Endodermal cell (in vitro differentiated cells): Measurements from ENCODE around the gene SFMBT2. TPM values are rescaled to one million over a fixed set of nuclear protein-coding genes. Genes with fewer than 3 reads are reported as not detected.

Source experiments
- DNase-seq: peaks from one replicate; pipeline ENCODE4 v3.0.0-alpha.2; 2017
- H3K27ac ChIP-seq: 2 replicates; pipeline ENCODE4 v1.5.1; 2013; ENCODE audit warnings: mild to moderate bottlenecking, low read depth, low read length, moderate library complexity
- H3K27me3 ChIP-seq: 2 replicates; pipeline ENCODE4 v1.6.1; 2013; ENCODE audit warnings: mild to moderate bottlenecking, low read length, moderate library complexity; ENCODE audit not compliant: insufficient read depth, control insufficient read depth, poor library complexity, severe bottlenecking
- H3K36me3 ChIP-seq: 2 replicates; pipeline ENCODE4 v1.7.0; 2013; ENCODE audit warnings: mild to moderate bottlenecking, low read length, moderate library complexity; ENCODE audit not compliant: control insufficient read depth, insufficient read depth
- H3K4me1 ChIP-seq: one replicate; pipeline ENCODE4 v1.7.0; 2013; ENCODE audit warnings: low read length; ENCODE audit not compliant: control insufficient read depth, insufficient read depth
- H3K4me3 ChIP-seq: 2 replicates; pipeline ENCODE4 v1.5.1; 2013; ENCODE audit warnings: mild to moderate bottlenecking, low read length, moderate library complexity
- H3K9ac ChIP-seq: 2 replicates; pipeline ENCODE4 v1.6.1; 2013; ENCODE audit warnings: mild to moderate bottlenecking, low read length, moderate library complexity; ENCODE audit not compliant: poor library complexity, severe bottlenecking; ENCODE audit errors: extremely low read depth
- H3K9me3 ChIP-seq: 2 replicates; pipeline ENCODE4 v1.6.1; 2013; ENCODE audit warnings: mild to moderate bottlenecking, low read length, moderate library complexity; ENCODE audit not compliant: control insufficient read depth
- H3K27ac Mint-ChIP-seq: 2 replicates; pipeline ENCODE4 v1.8.0; 2020; ENCODE audit warnings: mixed read lengths
- H3K27me3 Mint-ChIP-seq: 2 replicates; pipeline ENCODE4 v1.8.0; 2021; ENCODE audit warnings: mild to moderate bottlenecking, mixed read lengths; ENCODE audit not compliant: insufficient read depth
- H3K36me3 Mint-ChIP-seq: 2 replicates; pipeline ENCODE4 v1.8.0; 2020; ENCODE audit warnings: low read depth, mixed read lengths
- H3K4me1 Mint-ChIP-seq: 2 replicates; pipeline ENCODE4 v1.8.0; 2020; ENCODE audit warnings: mixed read lengths
- H3K4me3 Mint-ChIP-seq: 2 replicates; pipeline ENCODE4 v1.8.0; 2020; ENCODE audit warnings: mild to moderate bottlenecking, moderate library complexity, mixed read lengths
- H3K9me3 Mint-ChIP-seq: 2 replicates; pipeline ENCODE4 v1.8.0; 2020; ENCODE audit warnings: mild to moderate bottlenecking, mixed read lengths
- WGBS, 2 experiments: methylation state at CpG; one replicate each; pipeline versions ENCODE4 v1.1.5 to v1.1.7; 2013; ENCODE audit warnings: missing lambda C conversion rate in 2 of 2, mixed read lengths in 1 of 2; ENCODE audit not compliant: insufficient coverage in 1 of 2, insufficient read length in 1 of 2; 5-methylcytosine and 5-hydroxymethylcytosine counted together
- total RNA-seq, 2 donors: library from RNA; stranded (reverse); fragmentation: NEBNext Ultra II Directional in 1 of 2; extraction: Animal tissue kit (Norgen Biotek cat#: 25700) in 1 of 2; gene quantifications; 2 replicates in 1 of 2; 3 replicates in 1 of 2; pipeline ENCODE4 v1.2.1, GENCODE V29; 2021
- TF ChIP-seq, protein P1 (sequence below): fragments of 200-600 bp; sonication (generic); conservative IDR thresholded peaks from 2 replicates; pipeline ENCODE4 v1.5.0; 2021; ENCODE audit warnings: antibody characterized with exemption, mild to moderate bottlenecking

Gene SFMBT2
- total RNA-seq, 2 donors from 2014 or later, result 3.9 to 5.3 TPM

DNA sequence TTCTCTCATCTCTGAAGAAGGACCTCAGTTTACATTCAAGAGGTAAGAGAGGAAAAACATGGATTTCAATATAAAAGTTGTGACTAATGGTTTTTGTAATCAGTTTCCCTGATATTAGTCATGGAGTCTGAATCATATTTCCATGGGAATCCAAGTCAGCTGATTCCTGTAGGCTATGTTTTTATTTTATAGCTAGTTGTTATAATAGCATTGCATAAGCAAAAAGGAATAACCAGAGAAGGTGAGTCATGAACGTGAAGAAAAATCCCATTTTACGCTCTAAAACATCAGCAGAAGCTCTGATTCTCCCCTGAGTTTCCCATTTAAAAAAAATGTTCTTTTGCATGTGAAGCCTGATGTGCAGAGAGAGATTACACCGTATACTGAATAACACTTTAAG is 299.3 kb downstream of the SFMBT2 start:
- no peaks in the 10 kb centered on the region for H3K27me3 Mint-ChIP-seq
- no peaks in the 10 kb centered on the region for H3K4me1 ChIP-seq
- H3K36me3 Mint-ChIP-seq, result no peaks in the 10 kb centered on the region
- no peaks in the 10 kb centered on the region for H3K36me3 ChIP-seq
- H3K27ac ChIP-seq, result no peak overlapping the region
- H3K4me3 Mint-ChIP-seq, result no peak overlapping the region
- DNase-seq, result no peak
- H3K9ac ChIP-seq, result no peak overlapping the region
- no peaks in the 10 kb centered on the region for H3K9me3 Mint-ChIP-seq
- peaks cover 5% of the 10 kb centered on the region for H3K9me3 ChIP-seq
- no peak overlapping the region for H3K4me3 ChIP-seq
- no peaks in the 10 kb centered on the region for H3K27me3 ChIP-seq
- TF ChIP-seq, protein P1, sequence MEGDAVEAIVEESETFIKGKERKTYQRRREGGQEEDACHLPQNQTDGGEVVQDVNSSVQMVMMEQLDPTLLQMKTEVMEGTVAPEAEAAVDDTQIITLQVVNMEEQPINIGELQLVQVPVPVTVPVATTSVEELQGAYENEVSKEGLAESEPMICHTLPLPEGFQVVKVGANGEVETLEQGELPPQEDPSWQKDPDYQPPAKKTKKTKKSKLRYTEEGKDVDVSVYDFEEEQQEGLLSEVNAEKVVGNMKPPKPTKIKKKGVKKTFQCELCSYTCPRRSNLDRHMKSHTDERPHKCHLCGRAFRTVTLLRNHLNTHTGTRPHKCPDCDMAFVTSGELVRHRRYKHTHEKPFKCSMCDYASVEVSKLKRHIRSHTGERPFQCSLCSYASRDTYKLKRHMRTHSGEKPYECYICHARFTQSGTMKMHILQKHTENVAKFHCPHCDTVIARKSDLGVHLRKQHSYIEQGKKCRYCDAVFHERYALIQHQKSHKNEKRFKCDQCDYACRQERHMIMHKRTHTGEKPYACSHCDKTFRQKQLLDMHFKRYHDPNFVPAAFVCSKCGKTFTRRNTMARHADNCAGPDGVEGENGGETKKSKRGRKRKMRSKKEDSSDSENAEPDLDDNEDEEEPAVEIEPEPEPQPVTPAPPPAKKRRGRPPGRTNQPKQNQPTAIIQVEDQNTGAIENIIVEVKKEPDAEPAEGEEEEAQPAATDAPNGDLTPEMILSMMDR, result no peak
- WGBS, 2 experiments, result 60 to 63% methylated on average over 3 of the region's 3 CpGs
- H3K27ac Mint-ChIP-seq, result no peak overlapping the region
- H3K4me1 Mint-ChIP-seq, result no peaks in the 10 kb centered on the region

DNA sequence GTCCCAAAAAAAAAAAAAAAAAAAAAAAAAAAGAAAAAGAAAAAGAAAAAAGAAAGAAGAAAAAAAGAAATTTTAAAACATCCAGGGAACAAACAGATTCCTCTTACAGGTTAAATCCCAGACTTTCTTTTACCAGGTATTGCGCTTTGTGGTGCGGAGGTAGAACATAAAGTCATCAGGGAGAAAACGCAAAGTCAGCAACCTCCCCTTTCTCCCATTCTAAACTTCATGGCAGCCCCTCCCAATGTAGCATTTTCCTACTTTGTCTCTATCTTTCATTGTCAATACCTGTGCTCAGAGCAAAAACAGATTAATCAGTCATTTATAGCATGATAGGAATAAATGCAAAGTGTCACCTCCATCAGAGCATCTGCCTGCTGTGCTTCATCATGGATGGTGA is 299.7 kb downstream of the SFMBT2 start:
- Histone ChIP-seq H3K27ac (no peak overlapping the region), H3K27me3 (no peaks in the 10 kb centered on the region), H3K9me3 (peaks cover 5% of the 10 kb centered on the region), H3K4me1 (no peaks in the 10 kb centered on the region), H3K4me3 (no peak overlapping the region), H3K36me3 (no peaks in the 10 kb centered on the region), H3K9ac (no peak overlapping the region)
- WGBS, 2 experiments, result 91% methylated on average over 3 of the region's 3 CpGs; no CpG with 5 or more reads in 1 of the 2 experiments
- Mint-ChIP-seq H3K27ac (no peak overlapping the region), H3K36me3 (no peaks in the 10 kb centered on the region), H3K27me3 (no peaks in the 10 kb centered on the region), H3K4me1 (no peaks in the 10 kb centered on the region), H3K4me3 (no peak overlapping the region), H3K9me3 (no peaks in the 10 kb centered on the region)
- TF ChIP-seq, protein P1, result no peak
- DNase-seq, result no peak
